H1 (cell line): ENCODE data around the gene TAF1B.

ENCODE experiments used
- CBX8 ChIP-seq: fragments of 300-800, 300-1000 bp; sonication (generic); IDR thresholded peaks from 2 replicates; pipeline ENCODE4 v1.7.1; 2016; ENCODE audit warnings: low read depth, low read length, borderline replicate concordance
- CHD1 ChIP-seq: IDR thresholded peaks from 2 replicates; pipeline ENCODE4 v1.6.1; 2012; ENCODE audit warnings: low read depth, low read length, improper control_type of control experiment
- EP300 ChIP-seq, 2 experiments: IDR thresholded peaks; 1 replicate in 1 of 2; 2 replicates in 1 of 2; pipeline ENCODE4 v1.6.1; 2011 to 2012; ENCODE audit warnings: low read depth in 2 of 2, low read length in 2 of 2, mild to moderate bottlenecking in 2 of 2, borderline replicate concordance in 1 of 2, inconsistent platforms in 1 of 2, moderate library complexity in 1 of 2
- EZH2 ChIP-seq: fragments of 200-600 bp; sonication (generic); IDR thresholded peaks from 2 replicates; pipeline ENCODE4 v1.7.1; 2012; ENCODE audit warnings: low read depth, mild to moderate bottlenecking, moderate library complexity, low read length, inconsistent platforms; ENCODE audit not compliant: severe bottlenecking
- JUN ChIP-seq: IDR thresholded peaks from 2 replicates; pipeline ENCODE4 v1.6.1; 2011; ENCODE audit warnings: low read depth, mild to moderate bottlenecking, improper control_type of control experiment, low read length
- KDM1A ChIP-seq: fragments of 200-600, 300-600 bp; sonication (generic); IDR thresholded peaks from 2 replicates; pipeline ENCODE4 v1.7.1; 2016; ENCODE audit warnings: mild to moderate bottlenecking, low read length, borderline replicate concordance
- MAFK ChIP-seq: IDR thresholded peaks from 2 replicates; pipeline ENCODE4 v1.6.1; 2012; ENCODE audit warnings: low read depth, mild to moderate bottlenecking, improper control_type of control experiment, low read length
- POLR2A ChIP-seq, 2 experiments: IDR thresholded peaks; 1 replicate in 1 of 2; 2 replicates in 1 of 2; pipeline ENCODE4 v1.6.1; 2011; ENCODE audit warnings: low read depth in 2 of 2, low read length in 2 of 2, mild to moderate bottlenecking in 2 of 2; ENCODE audit errors: control extremely low read depth in 1 of 2
- SIN3A ChIP-seq, 2 experiments: IDR thresholded peaks in 1 of 2; conservative IDR thresholded peaks in 1 of 2; 2 replicates each; pipeline ENCODE4 v1.6.1; 2011 to 2012; ENCODE audit warnings: low read length in 2 of 2, improper control_type of control experiment in 1 of 2, low read depth in 1 of 2, mild to moderate bottlenecking in 1 of 2
- TEAD4 ChIP-seq: IDR thresholded peaks from 2 replicates; pipeline ENCODE4 v1.6.1; 2012; ENCODE audit warnings: low read depth, low read length, inconsistent platforms, mixed read lengths
- ZNF274 ChIP-seq: IDR thresholded peaks from 2 replicates; pipeline ENCODE4 v1.7.0; 2012; ENCODE audit warnings: low read length, borderline replicate concordance; ENCODE audit errors: extremely low read depth
- TF ChIP-seq, protein P1 (sequence below): IDR thresholded peaks from 2 replicates; pipeline ENCODE4 v1.6.1; 2011; ENCODE audit warnings: low read length, improper control_type of control experiment
- TF ChIP-seq, protein P2 (sequence below), 3 experiments: IDR thresholded peaks; 1 replicate in 2 of 3; 2 replicates in 1 of 3; pipeline versions ENCODE4 v1.5.1 to v1.6.1; 2011; ENCODE audit warnings: low read length in 3 of 3, mild to moderate bottlenecking in 3 of 3, inconsistent platforms in 2 of 3, low read depth in 1 of 3, moderate library complexity in 1 of 3; ENCODE audit not compliant: insufficient read depth in 1 of 3; ENCODE audit errors: control extremely low read depth in 1 of 3
- TF ChIP-seq, protein P3 (sequence below): IDR thresholded peaks from 2 replicates; pipeline ENCODE4 v1.6.1; 2012; ENCODE audit warnings: low read length, inconsistent platforms

DNA sequence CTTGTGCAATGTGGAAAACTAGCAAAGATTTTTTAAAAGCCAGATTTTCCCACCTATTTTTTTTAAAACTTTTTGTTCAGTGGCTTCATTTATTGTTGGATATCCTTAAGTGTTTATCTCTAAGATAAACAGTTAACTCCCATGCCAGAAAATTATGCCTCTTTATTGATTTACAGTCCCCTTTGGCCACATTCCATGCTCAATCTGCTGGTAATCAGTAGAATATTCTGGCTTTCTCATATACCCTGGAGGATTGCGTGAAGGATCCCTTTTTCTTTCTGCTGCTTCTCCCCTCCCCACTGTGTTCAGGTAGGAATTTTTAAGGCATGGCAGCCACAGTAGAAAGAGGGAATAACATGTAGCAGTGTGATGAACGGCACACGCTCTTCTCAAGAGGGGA lies 110.9 kb downstream of the TAF1B start:
- no peak for TF ChIP-seq EP300 (IDR thresholded peaks at IDR 0.05; ENCODE audit: borderline replicate concordance in 1 of 2, low read depth in 2 of 2, low read length in 2 of 2)
- TF ChIP-seq, protein P1, sequence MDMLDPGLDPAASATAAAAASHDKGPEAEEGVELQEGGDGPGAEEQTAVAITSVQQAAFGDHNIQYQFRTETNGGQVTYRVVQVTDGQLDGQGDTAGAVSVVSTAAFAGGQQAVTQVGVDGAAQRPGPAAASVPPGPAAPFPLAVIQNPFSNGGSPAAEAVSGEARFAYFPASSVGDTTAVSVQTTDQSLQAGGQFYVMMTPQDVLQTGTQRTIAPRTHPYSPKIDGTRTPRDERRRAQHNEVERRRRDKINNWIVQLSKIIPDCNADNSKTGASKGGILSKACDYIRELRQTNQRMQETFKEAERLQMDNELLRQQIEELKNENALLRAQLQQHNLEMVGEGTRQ, result no peak
- TF ChIP-seq POLR2A (IDR thresholded peaks at IDR 0.05; ENCODE audit: control extremely low read depth in 1 of 2, low read depth in 2 of 2, low read length in 2 of 2), result no peak
- TF ChIP-seq, protein P2, sequence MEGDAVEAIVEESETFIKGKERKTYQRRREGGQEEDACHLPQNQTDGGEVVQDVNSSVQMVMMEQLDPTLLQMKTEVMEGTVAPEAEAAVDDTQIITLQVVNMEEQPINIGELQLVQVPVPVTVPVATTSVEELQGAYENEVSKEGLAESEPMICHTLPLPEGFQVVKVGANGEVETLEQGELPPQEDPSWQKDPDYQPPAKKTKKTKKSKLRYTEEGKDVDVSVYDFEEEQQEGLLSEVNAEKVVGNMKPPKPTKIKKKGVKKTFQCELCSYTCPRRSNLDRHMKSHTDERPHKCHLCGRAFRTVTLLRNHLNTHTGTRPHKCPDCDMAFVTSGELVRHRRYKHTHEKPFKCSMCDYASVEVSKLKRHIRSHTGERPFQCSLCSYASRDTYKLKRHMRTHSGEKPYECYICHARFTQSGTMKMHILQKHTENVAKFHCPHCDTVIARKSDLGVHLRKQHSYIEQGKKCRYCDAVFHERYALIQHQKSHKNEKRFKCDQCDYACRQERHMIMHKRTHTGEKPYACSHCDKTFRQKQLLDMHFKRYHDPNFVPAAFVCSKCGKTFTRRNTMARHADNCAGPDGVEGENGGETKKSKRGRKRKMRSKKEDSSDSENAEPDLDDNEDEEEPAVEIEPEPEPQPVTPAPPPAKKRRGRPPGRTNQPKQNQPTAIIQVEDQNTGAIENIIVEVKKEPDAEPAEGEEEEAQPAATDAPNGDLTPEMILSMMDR (IDR thresholded peaks at IDR 0.05; ENCODE audit: control extremely low read depth in 1 of 3, insufficient read depth in 1 of 3, low read depth in 1 of 3, low read length in 3 of 3), result no peak
- no peak for TF ChIP-seq MAFK
- no peak for TF ChIP-seq JUN
- TF ChIP-seq, protein P3, sequence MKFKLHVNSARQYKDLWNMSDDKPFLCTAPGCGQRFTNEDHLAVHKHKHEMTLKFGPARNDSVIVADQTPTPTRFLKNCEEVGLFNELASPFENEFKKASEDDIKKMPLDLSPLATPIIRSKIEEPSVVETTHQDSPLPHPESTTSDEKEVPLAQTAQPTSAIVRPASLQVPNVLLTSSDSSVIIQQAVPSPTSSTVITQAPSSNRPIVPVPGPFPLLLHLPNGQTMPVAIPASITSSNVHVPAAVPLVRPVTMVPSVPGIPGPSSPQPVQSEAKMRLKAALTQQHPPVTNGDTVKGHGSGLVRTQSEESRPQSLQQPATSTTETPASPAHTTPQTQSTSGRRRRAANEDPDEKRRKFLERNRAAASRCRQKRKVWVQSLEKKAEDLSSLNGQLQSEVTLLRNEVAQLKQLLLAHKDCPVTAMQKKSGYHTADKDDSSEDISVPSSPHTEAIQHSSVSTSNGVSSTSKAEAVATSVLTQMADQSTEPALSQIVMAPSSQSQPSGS, result no peak
- TF ChIP-seq EZH2, result no peak
- TF ChIP-seq CHD1, result no peak
- TF ChIP-seq CBX8, result no peak
- no peak for TF ChIP-seq KDM1A
- TF ChIP-seq TEAD4, result no peak
- no peak for TF ChIP-seq ZNF274
- TF ChIP-seq SIN3A (conservative IDR thresholded peaks at IDR 0.05 in 1 of 2, IDR thresholded peaks at IDR 0.05 in 1 of 2; ENCODE audit: low read depth in 1 of 2, low read length in 2 of 2), result no peak
